ENCODE results near the gene LY6G6D. TPM values are rescaled to one million over a fixed set of nuclear protein-coding genes. Genes with fewer than 3 reads are reported as not detected.
"Not testable (repeated sequence)": the region's sequence is repeated elsewhere in the genome, so short reads cannot be mapped to it uniquely, and the experiment has no call there.

Gene LY6G6D
- total and polyA plus RNA-seq, 8 donors = not detected

DNA sequence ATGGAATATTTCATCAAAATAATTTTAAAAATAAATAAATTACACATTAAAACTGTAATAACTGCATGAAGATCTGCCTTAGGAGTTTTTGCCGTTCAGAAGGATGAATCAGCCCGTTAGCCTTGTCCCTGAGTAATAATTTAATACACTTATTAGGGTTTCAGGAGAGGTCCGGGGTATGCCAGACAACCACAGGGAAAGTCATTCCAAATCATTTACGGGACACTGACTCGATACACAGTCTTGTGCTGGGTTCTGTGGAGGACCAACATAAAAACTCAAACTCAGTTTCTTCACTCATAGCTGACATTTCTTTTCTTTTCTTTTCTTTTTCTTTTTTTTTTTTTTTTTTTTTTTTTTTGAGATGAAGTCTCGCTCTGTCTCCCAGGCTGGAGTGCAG lies 9.2 kb upstream of the LY6G6D start:
- H3K4me3 ChIP-seq = no peak overlapping the region
- H3K4me1 ChIP-seq = peaks cover 11 to 27% (median 20%) of the 10 kb centered on the region in 4 donors
- H3K27ac ChIP-seq = no peak overlapping the region
- DNase-seq = no peak
- H3K9me3 ChIP-seq = no peaks in the 10 kb centered on the region
- peaks cover 0 to 2% (median under 1%) of the 10 kb centered on the region in 4 donors for H3K36me3 ChIP-seq
- no peak for TF ChIP-seq EP300 (IDR thresholded peaks at IDR 0.05)
- TF ChIP-seq POLR2AphosphoS5 (IDR thresholded peaks at IDR 0.05) = no peak
- TF ChIP-seq, protein P1, sequence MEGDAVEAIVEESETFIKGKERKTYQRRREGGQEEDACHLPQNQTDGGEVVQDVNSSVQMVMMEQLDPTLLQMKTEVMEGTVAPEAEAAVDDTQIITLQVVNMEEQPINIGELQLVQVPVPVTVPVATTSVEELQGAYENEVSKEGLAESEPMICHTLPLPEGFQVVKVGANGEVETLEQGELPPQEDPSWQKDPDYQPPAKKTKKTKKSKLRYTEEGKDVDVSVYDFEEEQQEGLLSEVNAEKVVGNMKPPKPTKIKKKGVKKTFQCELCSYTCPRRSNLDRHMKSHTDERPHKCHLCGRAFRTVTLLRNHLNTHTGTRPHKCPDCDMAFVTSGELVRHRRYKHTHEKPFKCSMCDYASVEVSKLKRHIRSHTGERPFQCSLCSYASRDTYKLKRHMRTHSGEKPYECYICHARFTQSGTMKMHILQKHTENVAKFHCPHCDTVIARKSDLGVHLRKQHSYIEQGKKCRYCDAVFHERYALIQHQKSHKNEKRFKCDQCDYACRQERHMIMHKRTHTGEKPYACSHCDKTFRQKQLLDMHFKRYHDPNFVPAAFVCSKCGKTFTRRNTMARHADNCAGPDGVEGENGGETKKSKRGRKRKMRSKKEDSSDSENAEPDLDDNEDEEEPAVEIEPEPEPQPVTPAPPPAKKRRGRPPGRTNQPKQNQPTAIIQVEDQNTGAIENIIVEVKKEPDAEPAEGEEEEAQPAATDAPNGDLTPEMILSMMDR (IDR thresholded peaks at IDR 0.05) = no peak
- no peak for TF ChIP-seq POLR2A (IDR thresholded peaks at IDR 0.05)
- peaks cover 0 to 4% (median 0%) of the 10 kb centered on the region in 3 donors for H3K27me3 ChIP-seq
- 88 to 94% (median 92%) methylated on average over 5 to 6 of the region's 6 CpGs for WGBS, 5 donors
- intact Hi-C loops (cut with DNase I; ENCODE audit: low total_unique reads) = no loop called here

DNA sequence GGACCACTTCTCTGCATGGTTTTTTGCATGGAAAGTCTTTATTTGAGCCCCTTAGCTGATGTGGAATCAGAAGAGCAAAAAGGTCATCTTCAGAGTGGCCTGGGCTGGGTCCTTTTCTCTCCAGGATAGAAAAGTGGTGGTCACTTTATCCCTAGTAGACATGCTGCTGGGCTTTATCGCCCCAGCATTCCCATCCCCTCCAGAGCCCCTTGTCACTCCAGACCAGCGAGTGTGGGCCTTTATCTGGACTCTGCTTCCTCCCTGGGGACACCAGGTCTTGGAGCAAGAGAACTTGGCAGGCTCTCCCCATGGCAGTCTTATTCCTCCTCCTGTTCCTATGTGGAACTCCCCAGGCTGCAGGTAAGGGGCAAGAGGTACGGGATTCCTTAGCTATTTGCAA lies 8.5 kb upstream of the LY6G6D start, which contains the start of gene LY6G6F:
LY6G6F (plus strand) TSS at position 268 of the 400 bp plus-strand sequence; CDS start at position 309, 41 bp downstream.
- peaks cover 8 to 25% (median 13%) of the 10 kb centered on the region in 4 donors for H3K4me1 ChIP-seq
- no peak for DNase-seq
- no peaks in the 10 kb centered on the region for H3K9me3 ChIP-seq
- H3K27ac ChIP-seq = no peak within 1 kb of the TSS
- no peak for TF ChIP-seq POLR2AphosphoS5 (IDR thresholded peaks at IDR 0.05)
- TF ChIP-seq, protein P1 (IDR thresholded peaks at IDR 0.05) = no peak
- TF ChIP-seq EP300 (IDR thresholded peaks at IDR 0.05) = no peak
- TF ChIP-seq POLR2A (IDR thresholded peaks at IDR 0.05) = no peak
- 44 to 65% (median 53%) methylated on average over 3 of the region's 3 CpGs for WGBS, 5 donors
- H3K27me3 ChIP-seq = peaks cover 0 to 4% (median 0%) of the 10 kb centered on the region in 3 donors
- no peak within 1 kb of the TSS for H3K4me3 ChIP-seq
- intact Hi-C loops (cut with DNase I; ENCODE audit: low total_unique reads) = no loop called here
- H3K36me3 ChIP-seq = no peaks in the 10 kb centered on the region

DNA sequence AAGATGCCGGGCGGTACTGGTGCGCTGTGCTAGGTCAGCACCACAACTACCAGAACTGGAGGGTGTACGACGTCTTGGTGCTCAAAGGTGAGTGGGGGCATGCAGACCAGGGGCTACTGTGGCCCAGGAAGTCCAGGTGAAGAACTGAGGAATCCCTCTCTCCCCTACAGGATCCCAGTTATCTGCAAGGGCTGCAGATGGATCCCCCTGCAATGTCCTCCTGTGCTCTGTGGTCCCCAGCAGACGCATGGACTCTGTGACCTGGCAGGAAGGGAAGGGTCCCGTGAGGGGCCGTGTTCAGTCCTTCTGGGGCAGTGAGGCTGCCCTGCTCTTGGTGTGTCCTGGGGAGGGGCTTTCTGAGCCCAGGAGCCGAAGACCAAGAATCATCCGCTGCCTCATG lies 7.4 kb upstream of the LY6G6D start:
- Histone ChIP-seq H3K36me3 (no peaks in the 10 kb centered on the region), H3K9me3 (no peaks in the 10 kb centered on the region), H3K4me3 (no peak overlapping the region), H3K27ac (no peak overlapping the region), H3K27me3 (peaks cover 0 to 4% (median 0%) of the 10 kb centered on the region in 3 donors), H3K4me1 (peaks cover 0 to 18% (median 6%) of the 10 kb centered on the region in 4 donors)
- intact Hi-C loops (cut with DNase I; ENCODE audit: low total_unique reads) = no loop called here
- TF ChIP-seq EP300 (IDR thresholded peaks at IDR 0.05) (no peak), POLR2A (IDR thresholded peaks at IDR 0.05) (no peak), POLR2AphosphoS5 (IDR thresholded peaks at IDR 0.05) (no peak)
- TF ChIP-seq, protein P1 (IDR thresholded peaks at IDR 0.05) = no peak
- no peak for DNase-seq
- 81 to 95% (median 88%) methylated on average over 9 to 10 of the region's 10 CpGs for WGBS, 5 donors

DNA sequence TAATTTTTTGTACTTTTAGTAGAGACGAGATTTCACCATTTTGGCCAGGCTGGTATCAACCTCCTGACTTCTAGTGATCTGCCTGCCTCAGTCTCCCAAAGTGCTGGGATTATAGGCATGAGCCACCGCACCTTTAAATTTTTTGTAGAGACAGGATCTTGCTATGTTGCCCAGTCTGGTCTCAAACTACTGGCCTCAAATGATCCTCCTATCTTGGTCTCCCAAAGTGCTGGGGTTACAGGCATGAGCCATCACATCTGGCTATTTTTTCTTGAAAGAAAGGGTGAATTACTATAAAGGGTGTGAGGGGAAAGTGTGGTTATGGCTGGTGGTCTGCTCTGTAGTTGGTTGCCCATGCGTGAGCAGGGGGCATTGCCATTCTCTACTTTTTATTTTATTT lies 6.9 kb upstream of the LY6G6D start:
- WGBS, 5 donors = 89 to 98% (median 96%) methylated on average over 3 of the region's 3 CpGs
- peaks cover 0 to 18% (median 6%) of the 10 kb centered on the region in 4 donors for H3K4me1 ChIP-seq
- H3K27ac ChIP-seq = no peak overlapping the region
- TF ChIP-seq, protein P1 (IDR thresholded peaks at IDR 0.05) = no peak
- TF ChIP-seq POLR2A (IDR thresholded peaks at IDR 0.05) (no peak), POLR2AphosphoS5 (IDR thresholded peaks at IDR 0.05) (no peak), EP300 (IDR thresholded peaks at IDR 0.05) (no peak)
- H3K9me3 ChIP-seq = no peaks in the 10 kb centered on the region
- H3K4me3 ChIP-seq = no peak overlapping the region
- intact Hi-C loops (cut with DNase I; ENCODE audit: low total_unique reads) = no loop called here
- H3K27me3 ChIP-seq = peaks cover 0 to 4% (median 0%) of the 10 kb centered on the region in 3 donors
- no peak for DNase-seq
- H3K36me3 ChIP-seq = no peaks in the 10 kb centered on the region

DNA sequence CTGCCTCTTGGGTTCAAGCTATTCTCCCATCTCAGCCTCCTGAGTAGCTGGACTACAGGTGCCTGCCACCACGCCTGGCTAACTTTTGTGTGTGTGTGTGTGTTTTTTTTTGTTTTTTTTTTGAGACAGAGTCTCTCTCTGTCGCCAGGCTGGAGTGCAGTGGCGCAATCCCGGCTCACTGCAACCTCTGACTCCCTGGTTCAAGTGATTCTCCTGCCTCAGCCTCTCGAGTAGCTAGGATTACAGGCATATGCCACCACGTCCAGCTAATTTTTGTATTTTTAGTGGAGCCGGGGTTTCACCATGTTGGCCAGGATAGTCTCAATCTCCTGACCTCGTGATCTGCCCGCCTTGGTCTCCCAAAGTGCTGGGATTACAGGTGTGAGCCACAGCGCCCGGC lies 6.0 kb upstream of the LY6G6D start:
- H3K27me3 ChIP-seq; H3K36me3 ChIP-seq; H3K27ac ChIP-seq; H3K9me3 ChIP-seq; H3K4me3 ChIP-seq; DNase-seq; intact Hi-C loops (cut with DNase I; ENCODE audit: low total_unique reads): not testable (repeated sequence)
- H3K4me1 ChIP-seq = peaks cover 0 to 10% (median 0%) of the 10 kb centered on the region in 4 donors
- WGBS, 5 donors = 89 to 94% (median 93%) methylated on average over 11 of the region's 11 CpGs
